Activated CD4-positive, alpha-beta T cell treated with anti-CD3 and anti-CD28 coated beads, Interleukin-2, Interleukin-6, amounts not matched to agents 100 ng/mL and 50 ng/mL, durations not matched to agents 16 hours and 8 hours (primary cell): ENCODE data around the gene FGD5.
"Not testable (repeated sequence)": the region's sequence is repeated elsewhere in the genome, so short reads cannot be mapped to it uniquely, and the experiment has no call there.

Experiments used
- DNase-seq: peaks from one replicate; pipeline ENCODE4 v3.0.0-alpha.2; 2020

The FGD5 gene

DNA sequence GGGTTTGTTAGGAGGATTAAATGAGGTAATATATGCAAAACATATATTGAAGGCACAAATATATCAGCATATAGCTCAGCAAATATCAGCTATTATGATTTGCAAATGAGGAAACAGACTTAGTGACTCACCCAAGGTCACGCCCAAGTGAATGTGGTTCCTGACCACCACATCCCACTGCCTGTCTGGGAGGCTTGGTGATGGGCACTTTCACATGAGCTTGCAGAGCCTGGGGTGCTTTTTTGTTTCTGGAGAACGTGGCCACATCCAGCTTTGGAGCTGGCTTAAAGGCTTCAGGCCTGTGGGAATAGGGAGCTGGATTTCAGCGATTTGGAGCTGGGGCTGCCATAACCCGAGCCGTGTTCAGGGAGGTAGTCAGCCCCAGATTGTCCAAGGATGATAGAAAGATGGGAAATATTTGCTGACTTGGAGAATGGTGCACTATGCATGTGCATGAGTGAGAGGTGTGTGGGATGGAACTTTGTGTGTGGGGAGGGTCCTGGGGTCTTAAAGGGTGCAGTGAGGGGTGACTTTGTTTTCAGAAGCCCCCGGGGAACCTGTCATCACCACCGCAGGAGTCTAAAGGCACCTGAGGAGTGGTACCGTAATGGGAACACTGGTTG is 12.0 kb upstream of the FGD5 start:
- DNase-seq: peak; percentile 9

DNA sequence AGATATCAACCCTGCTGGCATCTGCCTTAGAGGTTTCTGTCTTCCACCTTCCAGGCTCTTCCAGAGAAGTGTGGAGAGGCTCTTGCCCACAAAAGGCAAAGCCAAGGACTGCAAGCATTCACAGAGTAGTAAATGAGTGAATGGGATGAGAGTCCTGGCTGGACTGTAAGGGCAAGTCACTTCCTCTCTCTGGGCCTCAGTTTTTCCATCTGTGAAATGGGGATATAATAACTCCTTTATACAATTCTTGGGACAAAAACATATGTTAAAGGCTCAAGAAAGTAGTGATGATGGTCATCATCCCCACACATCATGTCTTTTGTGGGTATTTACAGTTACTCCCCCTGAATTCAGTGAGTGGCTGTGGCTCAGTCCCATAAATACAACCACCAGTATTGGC is 10.7 kb upstream of the FGD5 start:
- no peak for DNase-seq

DNA sequence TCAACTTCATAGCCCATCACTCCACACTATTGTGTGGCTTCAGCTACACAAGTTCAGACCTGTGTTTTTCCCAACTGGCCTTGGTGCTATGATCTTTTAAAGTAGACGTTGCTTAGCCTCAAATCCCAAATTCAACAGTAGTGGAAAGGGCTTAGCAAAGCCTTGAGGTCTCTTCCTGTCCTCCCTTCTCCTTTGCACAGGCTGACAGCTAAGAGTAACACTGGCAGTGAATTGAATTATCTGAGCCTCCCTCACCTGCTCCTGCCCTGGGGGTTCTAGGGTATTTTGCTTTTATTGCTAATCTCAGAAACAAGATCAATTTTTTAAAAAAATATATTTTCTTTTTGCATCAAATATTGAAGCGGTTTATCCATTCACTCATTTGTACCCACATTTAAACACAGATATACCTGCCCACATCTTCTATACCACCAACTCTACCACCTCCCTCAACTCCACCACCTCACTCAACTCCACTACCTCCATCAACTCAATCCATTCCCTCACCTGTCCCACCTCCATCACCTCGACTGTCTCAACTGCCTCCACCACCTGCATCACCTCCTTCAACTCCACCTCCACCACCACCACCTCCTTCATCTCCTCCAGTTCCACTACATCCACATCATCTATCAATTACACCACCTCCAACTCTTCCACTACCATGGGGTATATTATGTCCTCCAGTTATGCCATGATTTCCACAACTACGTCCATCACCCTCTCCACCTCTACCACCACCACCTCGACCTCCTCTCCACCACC is 10.1 kb upstream of the FGD5 start:
- DNase-seq: no peak

DNA sequence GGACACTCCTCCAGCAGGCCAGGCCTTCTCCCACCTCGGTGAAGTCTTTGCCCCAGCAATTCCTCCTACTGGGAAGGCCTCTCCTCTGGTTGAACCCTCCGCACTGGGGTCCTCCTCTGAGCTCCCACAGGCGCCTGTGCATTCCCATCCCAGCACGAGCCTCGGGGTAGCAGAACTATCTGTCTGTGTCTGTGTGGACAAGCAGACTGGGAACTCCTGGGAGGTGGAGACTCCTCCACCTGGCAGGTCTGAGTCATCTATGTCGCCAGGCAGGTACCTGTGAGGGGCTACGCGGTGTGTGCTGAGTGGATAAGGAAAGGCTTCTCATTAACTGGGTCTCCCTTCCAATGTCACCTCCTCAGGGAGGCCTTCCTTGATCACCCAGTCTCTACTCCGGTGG is 9.2 kb upstream of the FGD5 start:
- not testable (repeated sequence) for DNase-seq

DNA sequence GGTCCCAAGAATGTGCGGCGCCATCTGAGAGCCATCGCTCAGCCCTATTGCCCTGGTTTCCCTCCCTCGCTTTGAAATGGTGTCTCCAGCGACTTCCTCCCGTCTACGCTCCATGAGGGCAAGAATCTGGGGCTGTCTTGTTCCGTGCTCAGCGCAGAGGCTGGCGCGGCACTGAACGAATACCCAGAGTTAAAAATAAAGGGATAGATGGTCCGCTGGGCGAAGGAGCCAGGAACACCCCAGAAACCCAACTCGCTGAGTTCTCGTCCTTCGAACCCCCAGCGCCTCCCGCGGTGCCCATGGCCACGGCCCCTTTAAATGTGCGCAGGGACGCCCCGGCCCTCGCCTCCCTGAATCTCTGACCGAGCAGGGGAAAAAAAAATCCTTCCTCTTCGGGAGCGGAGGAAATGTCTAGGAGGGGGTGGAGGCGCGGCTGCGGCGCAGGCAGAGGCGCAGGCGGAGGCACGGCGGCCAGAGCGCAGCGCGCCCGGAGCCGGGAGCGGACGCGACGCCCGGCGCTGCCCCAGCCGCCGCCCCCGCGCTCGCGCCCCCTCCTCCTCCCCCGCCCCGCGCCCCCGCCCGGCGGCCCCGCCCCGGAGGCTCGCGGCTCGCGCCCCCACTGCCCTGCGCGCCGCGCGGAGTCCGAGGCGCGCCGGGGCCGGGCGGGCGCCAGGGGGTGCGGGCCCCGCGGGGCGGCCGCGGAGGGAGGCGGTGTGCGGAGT is 8.5 kb upstream of the FGD5 start:
- DNase-seq: no peak

DNA sequence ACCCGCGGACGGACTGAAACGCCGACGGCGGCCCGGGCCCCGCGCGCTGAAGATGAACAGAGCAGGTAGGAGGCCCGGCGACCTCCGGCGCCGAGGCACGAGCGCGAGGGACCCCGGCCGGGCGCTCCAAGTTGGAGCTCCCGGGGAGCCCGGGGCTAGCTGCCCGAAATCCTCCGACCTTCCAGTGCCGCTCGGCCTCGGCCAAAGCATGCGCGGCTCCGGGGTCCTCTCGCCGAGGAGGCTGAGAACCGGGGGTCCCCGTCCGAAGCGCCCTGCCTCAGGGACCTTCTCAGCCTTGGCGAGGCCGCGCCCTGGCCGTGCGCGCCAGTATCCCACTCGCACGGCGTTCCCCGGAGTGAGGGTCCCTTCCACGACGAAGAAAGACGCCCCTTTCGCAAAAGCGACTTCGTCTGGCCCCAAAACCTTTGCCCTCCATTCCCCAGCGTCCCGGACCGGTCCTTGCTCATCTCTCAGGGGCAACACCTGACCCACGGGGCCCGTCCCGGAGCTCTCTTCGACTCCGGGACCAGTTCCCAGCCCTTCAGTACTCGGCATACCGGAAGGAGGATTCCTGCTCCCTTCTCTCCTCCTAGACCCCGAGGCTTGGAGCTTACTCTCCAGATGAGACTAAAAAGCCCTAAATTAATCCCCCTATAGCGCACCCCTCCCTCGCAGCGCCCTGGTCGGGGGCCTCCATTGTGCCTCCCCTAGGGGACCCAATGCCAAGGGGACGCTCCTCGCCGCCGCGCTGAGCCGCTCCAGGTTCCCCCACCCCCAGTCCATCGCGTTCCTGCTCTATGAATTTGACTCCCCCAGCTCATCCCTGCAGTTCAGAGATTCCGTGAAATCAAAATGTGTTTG is 7.7 kb upstream of the FGD5 start:
- DNase-seq: no peak

DNA sequence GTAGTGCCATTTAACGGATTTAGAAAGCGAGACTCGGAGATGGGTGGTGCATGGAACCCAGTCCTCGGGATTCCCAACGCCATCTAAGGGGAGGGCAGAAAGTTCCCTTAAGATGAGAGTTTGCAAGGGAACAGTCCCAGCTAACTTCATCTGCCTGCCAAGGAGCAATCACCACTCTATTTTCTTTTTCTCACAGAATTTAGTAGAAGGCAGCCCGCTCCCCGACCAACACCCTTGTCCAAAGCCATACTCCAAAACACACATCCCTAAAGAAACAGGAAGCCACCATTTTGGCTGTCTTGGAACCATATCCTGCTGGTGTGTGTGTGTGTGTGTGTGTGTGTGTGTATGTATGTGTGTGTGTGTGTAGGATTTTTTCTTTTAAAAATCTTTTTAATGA is 7.1 kb upstream of the FGD5 start:
- DNase-seq: no peak

DNA sequence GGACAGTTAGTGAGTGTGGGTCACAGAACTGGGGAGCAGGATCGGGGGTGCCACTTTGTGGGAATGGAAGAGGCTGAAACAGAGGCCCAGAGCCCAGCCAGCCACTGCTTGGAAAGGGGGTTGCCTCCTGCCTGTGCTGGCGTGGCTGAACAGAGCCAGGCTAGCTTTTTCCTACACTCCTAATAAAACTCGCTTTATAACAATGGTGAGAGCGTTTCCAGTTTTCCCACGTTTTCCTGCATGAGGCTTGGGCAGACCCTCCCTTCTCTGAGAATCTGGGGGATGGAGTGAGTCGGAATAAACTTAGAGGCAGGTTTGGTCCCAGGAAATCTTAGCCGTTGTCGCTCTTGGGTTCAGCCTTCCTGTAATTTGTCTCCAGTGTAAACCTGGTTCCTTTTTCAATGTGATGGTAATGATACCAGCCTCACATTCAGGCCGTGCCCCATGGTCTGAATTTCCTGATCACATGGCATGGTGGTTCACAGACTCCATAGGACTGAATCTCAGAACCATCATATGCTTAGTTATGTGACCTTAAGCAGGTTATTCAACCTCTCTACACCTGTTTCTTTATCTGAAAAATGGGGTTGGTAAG is 6.5 kb upstream of the FGD5 start:
- no peak for DNase-seq

DNA sequence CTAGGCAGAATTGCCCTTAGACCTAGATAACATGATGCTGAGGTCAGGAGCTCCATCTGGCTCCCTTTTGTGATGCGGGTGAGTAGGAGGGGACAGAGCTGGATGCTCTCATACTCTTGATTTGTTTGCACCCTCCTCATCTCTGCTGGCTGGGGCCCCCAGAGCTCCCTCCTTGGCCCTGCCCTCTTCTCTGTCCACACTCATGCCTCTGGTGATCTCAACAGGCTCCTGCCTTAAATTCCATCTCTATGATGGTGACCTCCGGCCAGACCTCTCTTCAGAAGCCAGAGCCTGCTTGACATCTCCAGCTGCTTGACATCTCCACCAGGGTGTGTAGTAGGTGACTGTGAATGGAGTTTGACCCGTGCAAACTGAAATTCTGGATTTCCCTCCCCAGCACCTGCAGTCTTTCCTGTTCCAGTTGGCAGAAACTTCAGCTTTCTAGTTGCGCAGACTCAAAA is 4.3 kb upstream of the FGD5 start:
- DNase-seq: no peak

DNA sequence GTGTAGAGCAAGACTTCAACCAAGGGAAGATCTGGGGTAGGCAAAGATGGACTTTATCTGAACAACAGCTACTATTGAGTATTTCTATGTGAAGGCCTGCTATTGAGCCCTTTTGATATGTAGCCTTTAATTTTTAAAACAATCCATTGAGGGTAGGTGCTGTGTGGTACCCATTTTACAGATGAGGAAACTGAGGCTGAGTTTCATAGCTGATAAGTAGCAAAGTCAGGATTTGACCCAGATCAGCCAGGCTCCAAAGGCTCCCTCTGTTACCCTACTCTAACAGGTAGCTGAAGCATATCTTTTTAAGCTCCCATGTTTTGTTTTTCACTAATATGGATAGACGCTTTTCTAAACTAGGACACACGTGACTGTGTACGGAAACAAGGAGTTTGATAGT is 2.4 kb upstream of the FGD5 start:
- DNase-seq: no peak

DNA sequence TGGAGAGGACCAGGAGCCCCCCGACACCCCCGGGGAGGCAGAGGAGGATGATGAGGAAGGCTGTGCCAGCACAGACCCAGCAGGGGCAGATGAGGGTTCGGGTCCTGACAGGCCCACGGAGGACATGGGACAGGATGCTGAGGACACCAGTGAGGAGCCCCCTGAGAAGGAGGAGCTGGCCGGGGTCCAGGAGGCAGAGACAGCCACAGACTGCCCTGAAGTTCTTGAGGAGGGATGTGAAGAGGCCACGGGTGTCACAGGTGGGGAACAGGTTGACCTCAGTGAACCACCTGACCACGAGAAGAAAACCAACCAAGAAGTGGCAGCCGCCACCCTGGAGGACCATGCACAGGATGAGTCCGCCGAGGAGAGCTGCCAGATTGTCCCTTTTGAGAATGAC is 909 bp downstream of the FGD5 start:
- no peak for DNase-seq

DNA sequence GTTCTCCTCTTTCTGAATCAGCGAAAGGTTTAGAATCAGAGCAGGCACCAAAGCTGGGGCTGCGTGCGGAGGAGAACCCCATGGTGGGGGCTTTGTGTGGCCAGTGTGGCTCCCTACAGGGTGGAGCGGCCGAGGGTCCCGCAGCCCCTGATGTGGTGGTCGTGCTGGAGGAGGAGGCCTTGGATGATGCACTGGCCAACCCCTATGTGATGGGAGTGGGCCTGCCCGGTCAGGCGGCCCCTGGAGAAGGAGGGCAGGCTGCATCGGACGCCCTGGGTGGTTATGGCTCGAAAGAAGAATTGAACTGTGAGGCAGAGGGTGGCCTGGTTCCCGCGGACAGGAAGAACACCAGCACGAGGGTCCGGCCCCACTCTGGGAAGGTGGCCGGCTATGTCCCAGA is 1.4 kb downstream of the FGD5 start:
- DNase-seq: no peak

DNA sequence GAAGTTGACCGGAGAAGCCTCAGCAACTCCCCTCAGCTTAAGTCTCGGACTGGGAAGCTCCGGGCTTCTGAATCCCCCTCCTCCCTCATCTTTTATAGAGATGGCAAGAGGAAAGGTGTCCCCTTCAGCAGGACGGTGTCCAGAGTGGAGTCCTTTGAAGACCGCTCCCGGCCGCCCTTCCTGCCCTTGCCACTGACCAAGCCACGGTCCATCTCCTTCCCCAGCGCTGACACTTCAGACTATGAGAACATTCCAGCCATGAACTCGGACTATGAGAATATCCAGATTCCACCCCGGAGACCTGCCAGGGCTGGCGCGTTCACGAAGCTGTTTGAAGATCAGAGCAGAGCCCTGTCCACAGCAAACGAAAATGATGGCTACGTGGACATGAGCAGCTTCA is 2.4 kb downstream of the FGD5 start:
- no peak for DNase-seq

DNA sequence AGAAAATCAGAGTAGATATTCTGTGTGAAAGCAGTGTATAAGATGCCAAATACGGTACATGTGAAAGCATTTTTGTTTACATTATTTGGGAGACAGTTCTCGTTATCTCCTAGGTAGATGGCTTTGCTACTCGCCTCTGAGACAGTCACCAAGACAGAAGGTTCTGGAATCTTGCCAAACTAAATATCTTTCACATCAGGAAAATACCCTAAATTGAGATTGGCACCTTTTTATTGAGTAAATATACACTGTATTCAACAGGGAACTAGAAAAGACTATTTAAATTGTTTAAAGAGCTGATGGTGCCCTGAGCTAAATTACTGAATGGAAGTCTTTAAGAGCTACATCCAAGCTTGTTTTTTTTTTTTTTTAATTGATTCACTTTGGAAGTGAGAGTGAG is 3.4 kb downstream of the FGD5 start:
- no peak for DNase-seq

DNA sequence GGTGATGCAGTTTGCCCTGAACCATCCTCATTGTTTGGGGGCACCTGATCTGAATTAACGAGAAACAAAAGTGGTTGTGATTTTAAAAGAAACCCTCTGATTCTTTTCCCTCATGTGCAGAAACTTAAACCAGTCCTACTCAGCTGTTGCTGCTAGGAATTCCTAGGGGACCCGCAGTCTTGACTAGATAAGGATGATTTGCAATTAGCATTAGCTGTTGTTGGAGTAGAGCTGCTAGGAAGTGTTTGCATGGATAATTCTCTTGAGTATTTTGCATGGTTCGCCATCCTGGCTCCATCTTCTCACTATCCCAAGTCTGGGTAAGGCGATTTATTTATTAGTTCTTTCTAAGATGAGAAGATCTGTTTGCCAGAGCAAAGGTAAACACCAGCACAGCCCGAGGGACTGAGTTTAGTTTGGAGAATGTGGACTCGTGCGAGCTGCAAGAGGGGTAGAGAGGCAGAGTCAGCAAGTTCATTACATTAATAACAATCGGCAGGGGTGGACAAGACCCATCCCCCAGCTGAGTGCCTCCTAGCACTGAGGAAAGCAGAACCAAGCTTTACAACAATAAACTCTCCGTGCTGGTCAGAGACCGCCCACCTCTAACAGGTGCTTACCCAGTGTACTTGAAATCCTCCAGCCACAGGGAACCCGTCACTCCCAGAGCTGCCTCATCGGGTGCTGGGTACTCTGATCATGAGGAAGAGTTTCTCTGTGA is 4.1 kb downstream of the FGD5 start:
- no peak for DNase-seq

DNA sequence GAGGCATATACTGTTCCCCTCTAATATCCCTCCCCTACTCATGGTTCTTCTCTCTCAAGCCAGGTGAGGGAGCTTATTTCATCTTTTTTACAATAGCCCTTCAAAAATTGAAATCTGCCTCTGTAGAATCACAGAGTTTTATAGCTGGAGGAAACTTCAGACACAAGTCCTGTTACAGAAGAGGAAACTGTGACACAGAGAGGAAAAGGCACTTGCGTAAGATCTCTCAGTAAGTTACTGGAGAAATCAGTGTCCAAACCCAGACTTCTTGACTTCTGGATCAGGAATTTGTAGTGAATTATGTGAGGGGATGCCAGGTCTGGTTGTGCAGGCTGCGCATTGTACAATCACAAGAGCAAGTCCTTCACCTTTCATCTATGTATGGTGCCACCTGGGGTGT is 4.6 kb downstream of the FGD5 start:
- no peak for DNase-seq

DNA sequence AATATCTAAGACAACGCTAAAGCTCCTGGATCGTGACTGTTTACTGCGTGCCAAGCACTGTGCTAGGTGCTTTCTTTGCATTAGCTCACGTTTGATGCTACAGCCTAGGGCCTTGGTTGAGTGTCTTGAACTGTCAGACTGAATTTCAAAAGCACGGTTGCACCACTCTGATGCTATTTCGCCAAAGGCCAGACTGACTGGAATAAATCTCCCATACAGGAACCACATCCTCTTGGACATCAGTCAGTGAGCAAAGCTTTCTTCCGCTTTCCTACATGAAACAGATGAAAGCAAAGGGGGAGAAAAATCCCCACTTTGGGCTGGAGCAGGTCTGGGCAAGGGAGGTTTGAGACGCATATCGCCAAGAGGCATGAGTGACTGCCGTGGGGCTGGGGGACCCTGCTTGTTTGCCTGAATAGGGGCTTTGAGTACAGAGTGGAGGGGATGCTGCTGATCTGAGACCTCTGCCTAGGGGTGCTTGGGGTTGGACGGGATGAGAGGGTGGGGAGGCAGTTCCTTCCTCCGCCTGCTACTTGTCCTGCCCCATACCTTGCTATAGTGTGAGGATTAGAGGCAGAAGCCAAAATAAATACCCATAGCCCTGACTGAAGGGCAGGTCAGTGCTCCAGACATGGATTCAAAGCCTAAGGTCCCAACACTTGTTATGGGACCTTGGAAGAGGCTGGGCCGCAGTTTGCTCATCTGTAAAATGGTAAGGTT is 5.3 kb downstream of the FGD5 start:
- DNase-seq: no peak

DNA sequence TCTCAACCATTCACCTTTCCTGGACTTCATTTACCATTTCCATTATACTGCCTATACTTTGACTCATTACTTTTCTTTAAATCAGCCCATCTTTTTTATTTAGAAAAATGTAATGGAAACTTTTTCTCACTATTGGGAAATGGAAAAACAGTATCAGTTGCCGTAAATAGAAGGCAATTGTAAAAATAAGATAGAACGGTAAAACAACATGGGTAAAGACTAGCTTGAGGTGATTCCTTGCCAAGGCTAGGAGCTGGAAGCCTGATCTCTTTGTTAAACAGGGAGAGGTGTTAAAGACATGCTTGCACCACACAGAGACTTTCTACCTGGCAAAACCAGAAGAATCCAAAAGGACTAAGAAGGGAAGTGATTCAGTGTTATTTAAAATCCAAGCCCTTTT is 5.9 kb downstream of the FGD5 start:
- DNase-seq: no peak

DNA sequence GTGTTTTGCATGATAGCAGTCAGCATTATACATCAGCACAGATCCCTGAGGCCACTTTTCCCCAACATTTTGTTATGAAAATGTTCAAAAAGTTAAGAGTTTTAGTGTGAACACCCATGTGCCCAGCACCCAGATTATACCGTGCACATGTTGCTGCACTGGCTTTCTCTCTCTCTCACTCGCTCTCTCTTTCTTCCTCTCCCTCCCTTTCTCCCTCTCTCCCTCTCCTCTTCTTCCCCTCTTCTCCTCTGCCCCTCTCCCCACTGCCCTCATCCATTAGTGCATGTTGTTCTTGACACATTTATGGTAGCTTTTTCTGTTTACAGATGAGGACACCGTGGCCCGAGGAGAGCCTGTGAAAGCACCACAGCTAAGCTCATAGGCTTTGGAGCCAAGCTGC is 7.3 kb downstream of the FGD5 start:
- no peak for DNase-seq

DNA sequence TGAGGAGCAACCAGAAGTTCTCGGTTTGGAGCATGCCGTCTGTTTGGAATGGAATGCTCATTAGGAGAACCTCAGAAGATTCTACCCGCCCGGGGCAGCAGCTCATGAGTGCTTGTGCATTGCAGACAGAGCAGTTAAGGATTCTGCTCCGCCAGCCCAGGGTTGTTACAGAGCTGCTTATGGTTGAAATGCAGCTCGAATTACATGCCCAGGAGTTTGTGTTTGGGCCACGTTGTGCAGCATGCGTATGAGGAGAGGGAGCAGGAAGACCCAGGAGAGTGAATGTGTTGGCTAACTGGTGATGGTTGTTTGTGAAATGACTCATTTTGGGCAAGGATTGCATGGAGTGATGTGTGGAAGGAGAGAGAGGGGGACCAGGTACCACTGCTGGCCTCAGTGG is 9.0 kb downstream of the FGD5 start:
- DNase-seq: no peak

DNA sequence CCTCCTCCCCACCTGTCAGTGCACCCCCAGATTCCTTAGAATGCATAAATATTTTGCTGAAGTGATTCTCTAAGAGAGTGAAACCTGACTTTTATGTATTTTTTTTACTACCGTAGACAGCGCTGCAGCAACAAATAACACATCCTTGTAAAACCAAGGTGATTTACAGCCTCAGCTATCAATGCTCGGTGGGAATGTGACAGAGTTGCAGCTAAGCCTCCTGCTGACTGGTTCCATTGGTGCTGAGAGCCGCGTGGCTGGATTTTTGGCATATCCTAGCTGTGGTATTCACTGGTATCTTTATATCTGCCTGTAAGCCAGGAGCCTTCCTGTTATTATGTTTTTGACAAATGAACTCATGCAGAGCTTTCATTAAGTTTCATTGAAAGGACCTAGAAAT is 11.0 kb downstream of the FGD5 start:
- DNase-seq: no peak
